Caco-2 (cell line): ENCODE measurements around the gene CCDC81. TPM values are rescaled to one million over a fixed set of nuclear protein-coding genes. Genes with fewer than 3 reads are reported as not detected.
"Not testable (repeated sequence)": the region's sequence is repeated elsewhere in the genome, so short reads cannot be mapped to it uniquely, and the experiment has no call there.

Experiments used
- BruUV-seq: library from RNA; stranded (reverse); fragments of 400-500 nt; replicated peaks from 2 replicates; lab custom pipeline; 2021; lab: Mats Ljungman, UMichigan
- CTCF ChIA-PET: fragments of 300-600 bp; sonication (Branson Sonifier 250); formaldehyde crosslinking; loops from one replicate; lab custom pipeline; 2022; ENCODE audit warnings: antibody characterized with exemption; lab: Charles Lee
- POLR2A ChIA-PET: fragments of 300-600 bp; sonication (Branson Sonifier 250); formaldehyde crosslinking; loops from one replicate; lab custom pipeline; 2022; ENCODE audit warnings: antibody characterized with exemption; lab: Charles Lee
- DNase-seq, 2 experiments: peaks; one replicate each; pipeline versions ENCODE4 v3.0.0 to v3.0.0-alpha.2; 2020 to 2022
- H3K27me3 ChIP-seq: replicated peaks from 2 replicates; pipeline ENCODE4 v1.6.0; 2011; ENCODE audit warnings: low read length; ENCODE audit not compliant: control insufficient read depth, insufficient read depth
- H3K36me3 ChIP-seq: 2 replicates; pipeline ENCODE4 v1.5.1; 2011; ENCODE audit warnings: low read length; ENCODE audit not compliant: control insufficient read depth, insufficient read depth
- H3K4me1 ChIP-seq: fragments of 250-450 bp; sonication (Bioruptor Pico); 2 replicates; pipeline ENCODE4 v1.5.1; 2020; ENCODE audit warnings: mild to moderate bottlenecking
- H3K4me3 ChIP-seq: 2 replicates; pipeline ENCODE4 v1.5.1; 2011; ENCODE audit warnings: low read depth, mild to moderate bottlenecking, control low read depth, low read length
- H3K9me3 ChIP-seq: fragments of 250-450 bp; sonication (Bioruptor Pico); 2 replicates; pipeline ENCODE4 v1.5.1; 2020; ENCODE audit warnings: mild to moderate bottlenecking, moderate library complexity
- H3K27ac Mint-ChIP-seq: one replicate; pipeline ENCODE4 v1.8.0; 2022; ENCODE audit warnings: mixed read lengths; ENCODE audit not compliant: unreplicated experiment
- H3K27me3 Mint-ChIP-seq: one replicate; pipeline ENCODE4 v1.8.0; 2022; ENCODE audit warnings: mixed read lengths; ENCODE audit not compliant: insufficient read depth, unreplicated experiment
- H3K36me3 Mint-ChIP-seq: one replicate; pipeline ENCODE4 v1.8.0; 2022; ENCODE audit warnings: mild to moderate bottlenecking, mixed read lengths; ENCODE audit not compliant: insufficient read depth, unreplicated experiment
- H3K4me1 Mint-ChIP-seq: one replicate; pipeline ENCODE4 v1.8.0; 2022; ENCODE audit warnings: low read depth, mixed read lengths; ENCODE audit not compliant: unreplicated experiment
- H3K4me3 Mint-ChIP-seq: one replicate; pipeline ENCODE4 v1.8.0; 2022; ENCODE audit warnings: mild to moderate bottlenecking, moderate library complexity, mixed read lengths; ENCODE audit not compliant: unreplicated experiment
- H3K9me3 Mint-ChIP-seq: one replicate; pipeline ENCODE4 v1.8.0; 2022; ENCODE audit warnings: mixed read lengths; ENCODE audit not compliant: unreplicated experiment
- intact Hi-C: fragments of 100-400 bp; cut with micrococcal nuclease; formaldehyde crosslinking; loops from one replicate; pipeline ENCODE4 v1.10.0; 2022; ENCODE audit not compliant: unreplicated experiment
- total RNA-seq: library from RNA; stranded (reverse); gene quantifications from 2 replicates; pipeline ENCODE4 v1.2.3, GENCODE V29; 2022
- TF ChIP-seq, protein P1 (sequence below), 2 experiments: fragments of 200-600 bp in 1 of 2; IDR thresholded peaks; 1 replicate in 1 of 2; 2 replicates in 1 of 2; pipeline versions ENCODE4 v1.5.1 to v1.8.0; 2011 to 2022; ENCODE audit warnings: antibody characterized with exemption in 1 of 2, control low read depth in 1 of 2, inconsistent platforms in 1 of 2, low read depth in 1 of 2, low read length in 1 of 2, mild to moderate bottlenecking in 1 of 2, moderate library complexity in 1 of 2; ENCODE audit not compliant: insufficient read depth in 1 of 2, severe bottlenecking in 1 of 2, unreplicated experiment in 1 of 2

Gene CCDC81
- total RNA-seq, 1 experiment from 2014 or later = 1.3 TPM

DNA sequence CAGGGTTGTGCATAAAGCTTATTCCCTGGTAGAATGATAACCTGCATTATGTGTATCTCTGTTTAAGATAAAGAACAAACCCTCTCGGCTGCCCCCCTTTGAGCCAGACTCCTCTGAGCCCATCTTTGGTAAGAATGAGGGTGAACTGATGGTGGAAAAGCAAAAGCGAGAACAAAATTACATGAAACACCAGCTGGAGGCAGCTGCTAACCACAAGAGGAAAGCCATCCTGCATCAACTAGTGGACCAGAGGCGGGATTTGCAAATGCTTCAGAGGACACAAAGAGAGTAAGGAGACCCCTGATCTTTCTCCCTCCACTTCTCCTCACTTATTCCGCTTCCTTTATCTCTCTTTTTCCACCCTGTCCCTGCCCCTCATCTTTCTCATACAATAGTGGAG, 40.3 kb downstream of the CCDC81 start:
- Mint-ChIP-seq H3K27ac (no peak overlapping the region), H3K4me1 (peaks cover 9% of the 10 kb centered on the region), H3K9me3 (no peaks in the 10 kb centered on the region), H3K4me3 (no peak overlapping the region), H3K36me3 (no peaks in the 10 kb centered on the region), H3K27me3 (no peaks in the 10 kb centered on the region)
- ChIA-PET POLR2A (no interaction called here), CTCF (interaction anchor here (1.0 to 2.3 kb wide), 2 partner anchors 54 to 254 kb away, joined by 3 to 14 read pairs; no protein-coding TSS in a partner anchor)
- no peaks in the 10 kb centered on the region for H3K27me3 ChIP-seq
- DNase-seq = no peak
- H3K4me3 ChIP-seq = no peak overlapping the region
- H3K36me3 ChIP-seq = no peaks in the 10 kb centered on the region
- intact Hi-C loops = loop anchor here (2.0 to 5.0 kb wide), 3 partner anchors 113 to 818 kb away; partner anchors contain the start of genes CCDC83 and HIKESHI
- H3K9me3 ChIP-seq = no peaks in the 10 kb centered on the region
- no peaks in the 10 kb centered on the region for H3K4me1 ChIP-seq
- TF ChIP-seq, protein P1, sequence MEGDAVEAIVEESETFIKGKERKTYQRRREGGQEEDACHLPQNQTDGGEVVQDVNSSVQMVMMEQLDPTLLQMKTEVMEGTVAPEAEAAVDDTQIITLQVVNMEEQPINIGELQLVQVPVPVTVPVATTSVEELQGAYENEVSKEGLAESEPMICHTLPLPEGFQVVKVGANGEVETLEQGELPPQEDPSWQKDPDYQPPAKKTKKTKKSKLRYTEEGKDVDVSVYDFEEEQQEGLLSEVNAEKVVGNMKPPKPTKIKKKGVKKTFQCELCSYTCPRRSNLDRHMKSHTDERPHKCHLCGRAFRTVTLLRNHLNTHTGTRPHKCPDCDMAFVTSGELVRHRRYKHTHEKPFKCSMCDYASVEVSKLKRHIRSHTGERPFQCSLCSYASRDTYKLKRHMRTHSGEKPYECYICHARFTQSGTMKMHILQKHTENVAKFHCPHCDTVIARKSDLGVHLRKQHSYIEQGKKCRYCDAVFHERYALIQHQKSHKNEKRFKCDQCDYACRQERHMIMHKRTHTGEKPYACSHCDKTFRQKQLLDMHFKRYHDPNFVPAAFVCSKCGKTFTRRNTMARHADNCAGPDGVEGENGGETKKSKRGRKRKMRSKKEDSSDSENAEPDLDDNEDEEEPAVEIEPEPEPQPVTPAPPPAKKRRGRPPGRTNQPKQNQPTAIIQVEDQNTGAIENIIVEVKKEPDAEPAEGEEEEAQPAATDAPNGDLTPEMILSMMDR (IDR thresholded peaks at IDR 0.05; ENCODE audit: insufficient read depth in 1 of 2, low read depth in 1 of 2, low read length in 1 of 2, severe bottlenecking in 1 of 2, unreplicated experiment in 1 of 2) = no peak
- BruUV-seq = no TSS peak

DNA sequence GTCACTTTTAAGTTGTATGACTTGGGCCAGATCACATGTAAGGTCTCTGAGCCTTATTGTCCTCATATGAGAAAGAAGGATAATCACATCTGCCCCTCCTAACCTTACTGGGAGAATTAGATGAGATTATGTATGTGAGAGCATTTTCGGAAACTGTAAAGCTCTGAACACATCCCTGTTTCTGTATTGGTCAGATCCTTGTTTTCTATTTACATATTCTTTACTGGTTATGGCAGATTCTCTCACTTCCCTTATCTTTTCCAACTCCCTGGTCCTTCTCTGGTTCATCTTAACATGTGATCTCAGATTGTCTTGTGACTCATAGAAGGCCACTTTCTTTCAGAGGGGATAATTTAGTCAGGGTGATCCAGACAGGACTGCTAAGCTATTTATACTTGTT, 41.8 kb downstream of the CCDC81 start:
- TF ChIP-seq, protein P1 (IDR thresholded peaks at IDR 0.05; ENCODE audit: insufficient read depth in 1 of 2, low read depth in 1 of 2, low read length in 1 of 2, severe bottlenecking in 1 of 2, unreplicated experiment in 1 of 2) = no peak
- Histone ChIP-seq H3K9me3 (no peaks in the 10 kb centered on the region), H3K27me3 (no peaks in the 10 kb centered on the region), H3K36me3 (no peaks in the 10 kb centered on the region), H3K4me3 (no peak overlapping the region), H3K4me1 (no peaks in the 10 kb centered on the region)
- H3K4me3 Mint-ChIP-seq = no peak overlapping the region
- H3K9me3 Mint-ChIP-seq = no peaks in the 10 kb centered on the region
- no peak for DNase-seq
- BruUV-seq = no TSS peak
- no peak overlapping the region for H3K27ac Mint-ChIP-seq
- H3K27me3 Mint-ChIP-seq = no peaks in the 10 kb centered on the region
- peaks cover 11% of the 10 kb centered on the region for H3K4me1 Mint-ChIP-seq
- intact Hi-C loops = loop anchor here (5.0 kb wide), 2 partner anchors 114 to 819 kb away; partner anchors contain the start of gene HIKESHI
- H3K36me3 Mint-ChIP-seq = no peaks in the 10 kb centered on the region
- ChIA-PET POLR2A (interaction anchor here (0.6 kb wide), 1 partner anchor 1828 kb away, joined by 3 read pairs; no protein-coding TSS in a partner anchor), CTCF (interaction anchor here (0.8 to 2.3 kb wide), 2 partner anchors 55 to 562 kb away, joined by 3 to 14 read pairs; partner anchors contain the start of gene CCDC83)

DNA sequence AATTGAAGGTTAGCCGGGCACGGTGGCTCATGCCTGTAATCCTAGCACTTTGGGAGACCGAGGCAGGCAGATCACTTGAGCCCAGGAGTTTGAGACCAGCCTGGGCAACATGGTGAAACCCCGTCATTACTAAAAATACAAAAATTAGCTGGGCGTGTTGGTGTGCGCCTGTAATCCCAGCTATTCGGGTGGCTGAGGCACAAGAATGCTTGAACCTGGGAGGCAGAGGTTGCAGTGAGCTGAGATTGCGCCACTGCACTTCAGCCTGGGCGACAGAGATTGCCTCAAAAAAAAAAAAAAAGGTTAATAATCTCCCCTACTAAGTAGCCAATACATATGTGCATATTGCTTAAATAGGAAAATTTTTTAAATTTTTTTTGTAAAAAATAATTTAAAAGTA, 42.3 kb downstream of the CCDC81 start:
- not testable (repeated sequence) for BruUV-seq, H3K4me1 ChIP-seq, H3K9me3 Mint-ChIP-seq, H3K4me3 ChIP-seq, H3K27me3 Mint-ChIP-seq, H3K4me3 Mint-ChIP-seq, DNase-seq, H3K9me3 ChIP-seq, H3K36me3 ChIP-seq, H3K36me3 Mint-ChIP-seq, H3K27me3 ChIP-seq, H3K27ac Mint-ChIP-seq
- ChIA-PET CTCF (interaction anchor here (0.8 to 2.3 kb wide), 2 partner anchors 56 to 562 kb away, joined by 3 to 14 read pairs; partner anchors contain the start of gene CCDC83), POLR2A (interaction anchor here (0.6 kb wide), 1 partner anchor 1829 kb away, joined by 3 read pairs; no protein-coding TSS in a partner anchor)
- intact Hi-C loops = loop anchor here (5.0 kb wide), 2 partner anchors 115 to 820 kb away; partner anchors contain the start of gene HIKESHI
- H3K4me1 Mint-ChIP-seq = peaks cover 14% of the 10 kb centered on the region
